ENCODE data around the gene ZFAND3. TPM values are rescaled to one million over a fixed set of nuclear protein-coding genes. Genes with fewer than 3 reads are reported as not detected.

Gene ZFAND3
- total RNA-seq, 1 experiment from 2014 or later: 47.2 TPM

GRCh38 chr6:37984578-37984977 is 165.1 kb downstream of the ZFAND3 start:
- TF ChIP-seq POLR2AphosphoS5 (IDR thresholded peaks at IDR 0.05; ENCODE audit: low read depth, low read length): no peak
- TF ChIP-seq CEBPB (IDR thresholded peaks at IDR 0.05; ENCODE audit: low read depth): no peak
- no TSS peak for BruUV-seq (replicated peaks)
- Histone ChIP-seq H3K4me3 (replicated peaks in 1 of 2; ENCODE audit: low read depth in 1 of 2, low read length in 2 of 2) (no peak overlapping the region), H4K20me1 (ENCODE audit: insufficient read depth) (peaks cover 15% of the 10 kb centered on the region; the same call in 1 of the 2 replicates), H3K9ac (ENCODE audit: low read length) (no peak overlapping the region), H3K36me3 (ENCODE audit: control insufficient read depth in 1 of 2, insufficient read depth in 2 of 2, low read length in 2 of 2) (no peaks in the 10 kb centered on the region), H2AFZ (ENCODE audit: low read depth, low read length, poor library complexity, severe bottlenecking) (no peak overlapping the region), H3K9me3 (ENCODE audit: control insufficient read depth in 1 of 2, insufficient read depth in 1 of 2, low read depth in 1 of 2, low read length in 2 of 2) (no peaks in the 10 kb centered on the region), H3K27ac (ENCODE audit: low read depth, low read length) (no peak overlapping the region), H3K27me3 (ENCODE audit: insufficient read depth, low read length) (no peaks in the 10 kb centered on the region), H3K9me2 (ENCODE audit: insufficient read depth) (no peaks in the 10 kb centered on the region), H3K4me2 (ENCODE audit: low read length) (no peak overlapping the region), H3K4me1 (ENCODE audit: control insufficient read depth in 1 of 2, insufficient read depth in 2 of 2, low read length in 2 of 2) (peaks cover 0 to 10% of the 10 kb centered on the region in 2 experiments; a peak in 1 of 4 replicates), H3K79me2 (ENCODE audit: insufficient read depth, low read length) (peaks cover 57% of the 10 kb centered on the region)
- DNase-seq (ENCODE audit: low read depth, low spot score): no peak
- ChIA-PET CTCF (no interaction called here), RAD21 (ENCODE audit: low non-redundant PET in 1 of 2, low total read pairs in 2 of 2, uncharacterized antibody in 2 of 2, unreplicated experiment in 2 of 2) (no interaction called here), POLR2A (no interaction called here)
- no peak for ATAC-seq
- intact Hi-C loops (cut with micrococcal nuclease): no loop called here

GRCh38 chr6:37985355-37985754 is 165.8 kb downstream of the ZFAND3 start:
- BruUV-seq (replicated peaks): no TSS peak
- Histone ChIP-seq H3K9ac (ENCODE audit: low read length) (no peak overlapping the region), H3K9me3 (ENCODE audit: control insufficient read depth in 1 of 2, insufficient read depth in 1 of 2, low read depth in 1 of 2, low read length in 2 of 2) (no peaks in the 10 kb centered on the region), H3K27ac (ENCODE audit: low read depth, low read length) (no peak overlapping the region), H3K79me2 (ENCODE audit: insufficient read depth, low read length) (peaks cover 58% of the 10 kb centered on the region), H3K4me3 (replicated peaks in 1 of 2; ENCODE audit: low read depth in 1 of 2, low read length in 2 of 2) (no peak overlapping the region), H3K4me2 (ENCODE audit: low read length) (no peak overlapping the region), H3K27me3 (ENCODE audit: insufficient read depth, low read length) (no peaks in the 10 kb centered on the region), H2AFZ (ENCODE audit: low read depth, low read length, poor library complexity, severe bottlenecking) (no peak overlapping the region), H3K9me2 (ENCODE audit: insufficient read depth) (no peaks in the 10 kb centered on the region), H3K4me1 (ENCODE audit: control insufficient read depth in 1 of 2, insufficient read depth in 2 of 2, low read length in 2 of 2) (peaks cover 0 to 10% of the 10 kb centered on the region in 2 experiments; a peak in 1 of 4 replicates), H3K36me3 (ENCODE audit: control insufficient read depth in 1 of 2, insufficient read depth in 2 of 2, low read length in 2 of 2) (no peaks in the 10 kb centered on the region), H4K20me1 (ENCODE audit: insufficient read depth) (peaks cover 15% of the 10 kb centered on the region; the same call in 1 of the 2 replicates)
- TF ChIP-seq ZFX (IDR thresholded peaks at IDR 0.05) (no peak), SRF (IDR thresholded peaks at IDR 0.05; ENCODE audit: low read depth) (no peak), ZBTB33 (IDR thresholded peaks at IDR 0.05; ENCODE audit: extremely low read depth, insufficient replicate concordance, low read length) (no peak), YY1 (IDR thresholded peaks at IDR 0.05; ENCODE audit: extremely low read depth, insufficient replicate concordance, low read depth, low read length) (no peak), CBX3 (IDR thresholded peaks at IDR 0.05; ENCODE audit: low read depth) (no peak), POLR2AphosphoS5 (IDR thresholded peaks at IDR 0.05; ENCODE audit: low read depth, low read length) (no peak), TCF7L2 (IDR thresholded peaks at IDR 0.05; ENCODE audit: borderline replicate concordance, extremely low read depth, insufficient read depth, insufficient read length) (no peak), ATF3 (IDR thresholded peaks at IDR 0.05) (no peak), FOSL1 (IDR thresholded peaks at IDR 0.05; ENCODE audit: low read depth) (no peak), POLR2A (IDR thresholded peaks at IDR 0.05; ENCODE audit: borderline replicate concordance, extremely low read depth, insufficient read depth, insufficient read length) (no peak), CTCF (IDR thresholded peaks at IDR 0.05 in 2 of 3, conservative IDR thresholded peaks at IDR 0.05 in 1 of 3; ENCODE audit: borderline replicate concordance in 1 of 3, insufficient read depth in 1 of 3, low read depth in 2 of 3, low read length in 2 of 3) (no peak), RAD21 (IDR thresholded peaks at IDR 0.05; ENCODE audit: low read depth) (no peak), ZNF274 (IDR thresholded peaks at IDR 0.05; ENCODE audit: low read depth, low read length) (no peak), SIN3A (IDR thresholded peaks at IDR 0.05; ENCODE audit: low read depth) (no peak), SP1 (IDR thresholded peaks at IDR 0.05; ENCODE audit: low read depth) (no peak), EZH2 (IDR thresholded peaks at IDR 0.05) (no peak), EZH2phosphoT487 (IDR thresholded peaks at IDR 0.05; ENCODE audit: borderline replicate concordance) (no peak)
- intact Hi-C loops (cut with micrococcal nuclease): no loop called here
- ChIA-PET POLR2A (no interaction called here), RAD21 (ENCODE audit: low non-redundant PET in 1 of 2, low total read pairs in 2 of 2, uncharacterized antibody in 2 of 2, unreplicated experiment in 2 of 2) (no interaction called here), CTCF (no interaction called here)
- ATAC-seq: no peak
- no peak for DNase-seq (ENCODE audit: low read depth, low spot score)
